SK-N-SH treated with all-trans-retinoic acid at 6 μM for 48 hours (cell line): ENCODE results near the gene PTPN7.

Source experiments
- ATAC-seq: fragments of 200-7000 bp; cut with Tn5 transposase; 3 replicates; pipeline ENCODE4 v1.9.1; 2020; ENCODE audit warnings: mild to moderate bottlenecking, moderate library complexity
- CREB5 ChIP-seq: fragments of 250-450 bp; sonication (Bioruptor Pico); IDR thresholded peaks from 2 replicates; pipeline ENCODE4 v1.5.1; 2020; ENCODE audit warnings: low read depth, mild to moderate bottlenecking, moderate library complexity
- CSDC2 ChIP-seq: fragments of 250-450 bp; sonication (Bioruptor Pico); IDR thresholded peaks from 2 replicates; pipeline ENCODE4 v1.5.0; 2020; ENCODE audit warnings: mild to moderate bottlenecking, moderate library complexity
- CSRNP3 ChIP-seq: fragments of 250-450 bp; sonication (Bioruptor Pico); IDR thresholded peaks from 2 replicates; pipeline ENCODE4 v1.5.1; 2021; ENCODE audit warnings: mild to moderate bottlenecking, moderate library complexity
- ESRRG ChIP-seq: fragments of 250-450 bp; sonication (Bioruptor Pico); IDR thresholded peaks from 2 replicates; pipeline ENCODE4 v1.6.1; 2021; ENCODE audit warnings: mild to moderate bottlenecking
- GLIS3 ChIP-seq: fragments of 250-450 bp; sonication (Bioruptor Pico); IDR thresholded peaks from 2 replicates; pipeline ENCODE4 v1.5.0; 2020; ENCODE audit warnings: mild to moderate bottlenecking, moderate library complexity
- OSR1 ChIP-seq: fragments of 250-450 bp; sonication (Bioruptor Pico); IDR thresholded peaks from 2 replicates; pipeline ENCODE4 v1.8.0; 2022; ENCODE audit warnings: moderate library complexity, mild to moderate bottlenecking, inconsistent platforms
- PATZ1 ChIP-seq: fragments of 250-450 bp; sonication (Bioruptor Pico); IDR thresholded peaks from 2 replicates; pipeline ENCODE4 v1.8.0; 2020; ENCODE audit warnings: mild to moderate bottlenecking, moderate library complexity, borderline replicate concordance
- POU6F1 ChIP-seq: fragments of 250-450 bp; sonication (Bioruptor Pico); IDR thresholded peaks from 2 replicates; pipeline ENCODE4 v1.8.0; 2021; ENCODE audit warnings: low read depth, mild to moderate bottlenecking, moderate library complexity, borderline replicate concordance
- PPARA ChIP-seq: fragments of 250-450 bp; sonication (Bioruptor Pico); IDR thresholded peaks from 2 replicates; pipeline ENCODE4 v1.5.0; 2020; ENCODE audit warnings: mild to moderate bottlenecking, borderline replicate concordance
- RARB ChIP-seq: fragments of 250-450 bp; sonication (Bioruptor Pico); IDR thresholded peaks from 2 replicates; pipeline ENCODE4 v1.8.0; 2021; ENCODE audit warnings: mild to moderate bottlenecking, moderate library complexity
- SNAI2 ChIP-seq: fragments of 250-450 bp; sonication (Bioruptor Pico); IDR thresholded peaks from 2 replicates; pipeline ENCODE4 v1.5.0; 2020; ENCODE audit warnings: mild to moderate bottlenecking, moderate library complexity
- TCF4 ChIP-seq: fragments of 250-450 bp; sonication (Bioruptor Pico); IDR thresholded peaks from 2 replicates; pipeline ENCODE4 v1.8.0; 2021; ENCODE audit warnings: mild to moderate bottlenecking, moderate library complexity, borderline replicate concordance
- TOX ChIP-seq: fragments of 250-450 bp; sonication (Bioruptor Pico); IDR thresholded peaks from 2 replicates; pipeline ENCODE4 v1.8.0; 2021; ENCODE audit warnings: mild to moderate bottlenecking, moderate library complexity, borderline replicate concordance
- TSHZ2 ChIP-seq: fragments of 250-450 bp; sonication (Bioruptor Pico); IDR thresholded peaks from 2 replicates; pipeline ENCODE4 v1.5.0; 2020; ENCODE audit warnings: mild to moderate bottlenecking, moderate library complexity
- ZC3H10 ChIP-seq: fragments of 250-450 bp; sonication (Bioruptor Pico); IDR thresholded peaks from 2 replicates; pipeline ENCODE4 v1.5.1; 2021; ENCODE audit warnings: mild to moderate bottlenecking, moderate library complexity
- ZFP3 ChIP-seq: fragments of 250-450 bp; sonication (Bioruptor Pico); IDR thresholded peaks from 2 replicates; pipeline ENCODE4 v1.5.0; 2020; ENCODE audit warnings: mild to moderate bottlenecking, moderate library complexity
- ZFP30 ChIP-seq: fragments of 450-650 bp; formaldehyde crosslinking; IDR thresholded peaks from 2 replicates; pipeline ENCODE4 v1.5.0; 2022; ENCODE audit warnings: mild to moderate bottlenecking, moderate library complexity
- ZNF70 ChIP-seq: fragments of 450-650 bp; formaldehyde crosslinking; IDR thresholded peaks from 2 replicates; pipeline ENCODE4 v1.5.0; 2020; ENCODE audit warnings: mild to moderate bottlenecking, moderate library complexity
- ZNF8 ChIP-seq: fragments of 450-650 bp; formaldehyde crosslinking; IDR thresholded peaks from 2 replicates; pipeline ENCODE4 v1.5.0; 2020; ENCODE audit warnings: mild to moderate bottlenecking, moderate library complexity

Gene PTPN7

GRCh38 chr1:202179828-202180750 is 19.7 kb upstream of the PTPN7 start:
- no peak for ATAC-seq
- TF ChIP-seq PPARA (CRISPR knock-in tag) (no peak), ZNF8 (CRISPR knock-in tag) (no peak), SNAI2 (no peak), PATZ1 (CRISPR knock-in tag) (no peak), ZFP3 (CRISPR knock-in tag) (no peak), OSR1 (CRISPR knock-in tag) (no peak), TCF4 (CRISPR knock-in tag) (no peak), ZNF70 (CRISPR knock-in tag) (no peak), CSDC2 (CRISPR knock-in tag) (no peak), ESRRG (CRISPR knock-in tag) (no peak), CREB5 (CRISPR knock-in tag) (no peak), POU6F1 (CRISPR knock-in tag) (no peak), GLIS3 (CRISPR knock-in tag) (no peak), TOX (CRISPR knock-in tag) (no peak), ZFP30 (CRISPR knock-in tag) (no peak), ZC3H10 (CRISPR knock-in tag) (no peak), TSHZ2 (CRISPR knock-in tag) (no peak), RARB (CRISPR knock-in tag) (no peak), CSRNP3 (CRISPR knock-in tag) (no peak)

- ATAC-seq = peak; percentile 23
- no peak for TF ChIP-seq ZFP3 (CRISPR knock-in tag)
- no peak for TF ChIP-seq OSR1 (CRISPR knock-in tag)
- no peak for TF ChIP-seq ZC3H10 (CRISPR knock-in tag)
- TF ChIP-seq ZNF70 (CRISPR knock-in tag) = no peak
These were observed 16.8 kb upstream of the PTPN7 start for GRCh38 chr1:202176949-202177927.
